ENCODE results near the gene TAPBPL.
"Not testable (repeated sequence)": the region's sequence is repeated elsewhere in the genome, so short reads cannot be mapped to it uniquely, and the experiment has no call there.

The TAPBPL gene

DNA sequence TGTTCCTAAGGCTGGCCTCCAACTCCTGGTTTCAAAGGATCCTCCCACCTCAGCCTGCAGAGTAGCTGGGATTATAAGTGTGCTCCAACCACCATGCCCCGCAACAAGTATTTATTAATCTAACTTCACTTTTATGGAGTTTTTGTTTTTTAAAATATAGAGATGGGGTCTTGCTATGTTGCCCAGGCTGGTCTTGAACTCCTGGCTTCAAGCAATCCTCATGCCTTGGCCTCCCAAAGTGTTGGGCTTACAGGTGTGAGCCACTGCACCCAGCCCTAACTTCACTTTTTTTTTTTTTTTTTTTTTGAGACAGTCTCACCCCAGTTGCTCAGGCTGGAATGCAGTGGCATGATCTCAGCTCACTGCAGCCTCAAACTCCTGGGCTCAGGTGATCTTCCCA is 38.8 kb downstream of the TAPBPL start:
- DNase-seq (ENCODE audit: low read depth) = not testable (repeated sequence)

DNA sequence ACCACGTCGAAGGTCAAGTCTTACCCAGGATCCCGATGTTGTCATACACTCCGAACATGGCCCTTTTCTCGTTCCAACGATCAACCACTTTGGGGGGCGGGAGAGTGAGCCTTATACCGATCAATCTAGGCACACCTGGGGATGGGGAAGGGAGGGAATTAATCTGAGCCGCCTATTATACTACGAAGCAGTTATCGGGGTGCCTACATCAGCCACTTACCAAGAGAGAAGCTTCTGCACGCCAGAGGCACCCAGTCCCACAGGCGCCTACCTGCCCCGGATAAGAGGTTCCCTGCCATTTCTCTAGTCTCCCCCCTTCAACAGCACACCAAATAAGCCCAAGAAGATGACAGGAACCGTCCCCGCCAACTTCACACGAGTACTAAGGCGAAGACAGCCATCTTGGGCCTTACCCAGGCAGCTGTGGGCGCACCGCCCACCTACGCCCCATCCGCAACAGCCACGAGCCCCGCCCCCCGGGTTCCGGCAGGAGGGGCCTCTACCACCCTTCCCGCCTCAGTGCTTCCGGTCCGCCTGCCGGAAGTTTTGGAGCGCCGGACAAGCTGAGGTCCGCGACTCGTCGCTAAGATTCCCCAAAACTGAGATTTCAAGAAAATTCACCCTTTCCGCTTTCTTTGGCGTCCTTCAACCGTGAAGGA is 41.1 kb downstream of the TAPBPL start, which contains the start of gene MRPL51:
Gene MRPL51, minus strand, starts transcription at position 425 of the 659 bp plus-strand sequence. Its CDS starts 126 bp downstream, at position 299.
- peak; percentile 87 for DNase-seq (ENCODE audit: low read depth)

GRCh38 chr12:6493497-6494257 is 41.8 kb downstream of the TAPBPL start, which contains the start of gene NCAPD2:
Gene NCAPD2, plus strand, starts transcription at chr12:6494102. Its CDS starts 997 bp downstream, at chr12:6495099.
- peak; percentile 96 for DNase-seq (ENCODE audit: low read depth)

DNA sequence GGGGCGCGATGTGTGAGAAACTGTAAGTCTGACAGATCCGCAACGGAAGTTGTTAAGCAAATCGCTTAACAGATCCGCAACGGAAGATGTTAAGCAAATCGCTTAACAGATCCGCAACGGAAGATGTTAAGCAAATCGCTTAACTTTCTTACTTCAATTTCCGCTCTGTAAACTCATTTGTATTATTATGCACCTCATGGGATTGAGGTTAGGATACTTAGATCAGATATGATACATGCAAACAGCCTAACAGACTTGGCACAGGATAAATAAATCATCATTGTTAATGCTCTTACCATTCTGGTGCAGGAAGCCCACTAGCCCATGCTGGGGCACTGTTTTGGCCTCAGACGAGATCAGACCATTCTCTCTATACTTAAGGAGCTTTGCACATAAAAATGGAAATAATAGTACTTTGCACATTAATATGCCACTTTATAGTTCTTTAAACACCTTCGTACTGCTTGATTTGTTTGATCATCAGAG is 42.5 kb downstream of the TAPBPL start:
- DNase-seq (ENCODE audit: low read depth) = no peak

- DNase-seq (ENCODE audit: low read depth) = no peak
Measured at GRCh38 chr12:6494968-6495367, 43.1 kb downstream of the TAPBPL start.

DNA sequence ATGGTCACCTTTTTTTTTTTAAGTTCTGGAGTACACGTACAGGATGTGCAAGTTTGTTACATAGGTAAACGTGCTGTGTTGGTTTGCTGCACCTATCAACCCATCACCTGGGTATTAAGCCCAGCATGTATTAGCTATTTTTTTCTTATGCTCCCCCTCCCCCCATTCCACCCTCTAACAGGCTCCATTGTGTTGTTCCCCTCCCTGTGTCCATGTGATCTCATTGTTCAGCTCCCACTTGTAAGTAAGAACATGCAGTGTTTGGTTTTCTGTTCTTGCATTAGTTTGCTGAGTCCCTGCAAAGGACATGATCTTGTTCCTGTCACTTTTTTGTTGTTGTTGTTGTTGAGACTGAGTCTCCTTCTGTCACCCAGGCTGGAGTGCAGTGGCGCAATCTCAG is 45.4 kb downstream of the TAPBPL start:
- not testable (repeated sequence) for DNase-seq (ENCODE audit: low read depth)

DNA sequence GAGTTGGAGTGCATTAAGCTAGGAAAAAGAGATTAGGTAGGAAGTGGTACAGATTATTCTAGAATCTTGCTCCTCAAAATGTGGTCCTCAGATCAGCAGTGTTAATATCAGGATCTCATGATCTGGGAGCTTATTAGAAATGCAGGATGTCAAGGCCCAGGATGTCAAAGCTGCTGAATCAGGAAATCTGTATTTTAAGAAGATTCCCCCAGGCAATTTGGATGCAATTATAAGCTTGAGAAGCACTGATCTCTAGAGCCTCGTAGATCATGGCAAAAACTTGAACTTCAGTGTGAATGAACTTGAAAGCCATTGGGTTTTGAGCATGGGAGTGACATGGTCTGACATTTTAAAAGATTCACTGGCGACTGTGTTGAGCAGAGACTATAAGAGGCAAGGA is 48.6 kb downstream of the TAPBPL start:
- DNase-seq (ENCODE audit: low read depth) = no peak

DNA sequence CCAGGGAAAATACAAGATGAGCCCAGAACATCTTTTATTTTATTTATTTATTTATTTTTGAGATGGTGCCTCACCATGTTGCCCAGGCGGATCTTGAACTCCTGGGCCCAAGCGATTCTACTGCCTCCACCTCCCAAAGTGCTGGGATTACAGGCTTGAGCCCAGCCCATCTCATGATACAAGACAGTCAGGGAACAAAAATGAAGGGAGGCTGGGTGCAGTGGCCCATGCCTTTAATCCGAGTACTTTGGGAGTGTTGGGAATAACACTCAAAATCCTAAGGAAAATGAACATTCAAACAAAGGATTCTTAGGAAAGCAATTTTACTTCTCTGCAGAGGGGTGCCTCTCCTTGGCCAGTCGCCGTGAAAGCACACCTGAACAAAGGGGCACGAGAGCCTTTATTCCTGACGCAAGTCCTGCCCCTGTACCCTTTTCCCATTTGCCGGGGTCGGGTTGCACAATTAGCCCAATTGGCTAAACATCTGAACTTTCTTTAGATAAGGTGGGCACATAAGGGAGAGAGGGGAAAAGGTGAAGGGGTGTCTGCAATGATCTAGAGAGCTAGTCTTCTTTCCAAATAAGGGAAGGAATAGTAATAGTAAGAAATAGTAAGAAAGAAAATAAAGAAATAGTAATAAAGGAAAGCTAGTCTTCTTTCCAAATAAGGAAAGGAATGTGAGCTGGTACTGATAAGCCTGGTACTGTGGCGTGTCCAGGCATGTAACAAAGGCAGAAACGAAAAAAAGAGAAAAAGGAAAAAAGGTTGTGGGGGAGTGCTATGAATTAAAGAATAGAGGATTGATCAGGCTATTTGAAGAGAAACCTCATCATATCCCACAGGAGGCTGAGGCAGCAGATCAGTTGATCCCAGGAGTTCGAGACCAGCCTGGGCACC is 55.5 kb downstream of the TAPBPL start:
- no peak for DNase-seq (ENCODE audit: low read depth)

GRCh38 chr12:6508087-6508486 is 56.2 kb downstream of the TAPBPL start:
- no peak for DNase-seq (ENCODE audit: low read depth)
